IMR-90 (cell line): ENCODE data around the gene PLPPR3. TPM values are rescaled to one million over a fixed set of nuclear protein-coding genes. Genes with fewer than 3 reads are reported as not detected.
"Not testable (repeated sequence)": the region's sequence is repeated elsewhere in the genome, so short reads cannot be mapped to it uniquely, and the experiment has no call there.

Experiments used
- ATAC-seq: fragments of 200-7000 bp; cut with Tn5 transposase; 2 replicates; pipeline ENCODE4 v1.9.1; 2020; ENCODE audit warnings: low read depth, mild to moderate bottlenecking, moderate library complexity
- BruUV-seq: library from RNA; stranded (reverse); fragments of 400-500 nt; replicated peaks from 2 replicates; lab custom pipeline; 2021; lab: Mats Ljungman, UMichigan
- CTCF ChIA-PET: fragments of 300-600 bp; formaldehyde crosslinking; extraction: SDS; loops from one replicate; lab custom pipeline; 2021; ENCODE audit warnings: antibody characterized with exemption; lab: Yijun Ruan, JAX
- POLR2A ChIA-PET: fragments of 300-600 bp; sonication (Branson Sonifier 250); formaldehyde crosslinking; loops from one replicate; lab custom pipeline; 2022; ENCODE audit warnings: antibody characterized with exemption; ENCODE audit not compliant: unreplicated experiment; lab: Charles Lee
- DNase-seq: peaks from one replicate; pipeline ENCODE4 v3.0.0; 2013
- H2AFZ ChIP-seq: replicated peaks from 2 replicates; pipeline ENCODE3; 2013; ENCODE audit warnings: low read length, mild to moderate bottlenecking; ENCODE audit not compliant: poor library complexity
- H2AK5ac ChIP-seq: 2 replicates; pipeline ENCODE4 v1.6.1; 2013; ENCODE audit warnings: low read depth, low read length, inconsistent platforms
- H2AK9ac ChIP-seq: replicated peaks from 2 replicates; pipeline ENCODE3; 2013; ENCODE audit warnings: mild to moderate bottlenecking, low read depth, low read length, moderate library complexity; ENCODE audit not compliant: poor library complexity
- H2BK120ac ChIP-seq: 2 replicates; pipeline ENCODE4 v1.6.1; 2013; ENCODE audit warnings: low read depth, low read length, inconsistent platforms
- H2BK15ac ChIP-seq: 3 replicates; pipeline ENCODE4 v1.6.1; 2013; ENCODE audit warnings: low read depth, low read length, inconsistent platforms
- H2BK20ac ChIP-seq: 2 replicates; pipeline ENCODE4 v1.6.1; 2013; ENCODE audit warnings: low read depth, mild to moderate bottlenecking, inconsistent platforms, low read length, moderate library complexity
- H2BK5ac ChIP-seq: 2 replicates; pipeline ENCODE4 v1.6.1; 2013; ENCODE audit warnings: mild to moderate bottlenecking, low read depth, low read length, inconsistent platforms; ENCODE audit not compliant: poor library complexity, severe bottlenecking
- H3K14ac ChIP-seq: replicated peaks from 2 replicates; pipeline ENCODE4 v1.6.1; 2013; ENCODE audit warnings: low read depth, low read length, inconsistent platforms
- H3K18ac ChIP-seq: 2 replicates; pipeline ENCODE4 v1.6.1; 2013; ENCODE audit warnings: low read depth, low read length, control low read depth
- H3K23ac ChIP-seq: 2 replicates; pipeline ENCODE4 v1.6.1; 2013; ENCODE audit warnings: low read depth, low read length, inconsistent platforms
- H3K27ac ChIP-seq: 2 replicates; pipeline ENCODE4 v1.5.1; 2013; ENCODE audit warnings: mild to moderate bottlenecking, control low read depth, low read length; ENCODE audit not compliant: insufficient read depth
- H3K27me3 ChIP-seq: 2 replicates; pipeline ENCODE4 v1.6.1; 2013; ENCODE audit warnings: low read length; ENCODE audit not compliant: control insufficient read depth, insufficient read depth
- H3K36me3 ChIP-seq: 2 replicates; pipeline ENCODE4 v1.6.1; 2013; ENCODE audit warnings: low read length, mixed read lengths; ENCODE audit not compliant: control insufficient read depth, insufficient read depth
- H3K4ac ChIP-seq: 2 replicates; pipeline ENCODE4 v1.6.1; 2013; ENCODE audit warnings: low read depth, low read length, inconsistent platforms
- H3K4me1 ChIP-seq: 2 replicates; pipeline ENCODE4 v1.6.1; 2013; ENCODE audit warnings: low read length, mixed read lengths; ENCODE audit not compliant: control insufficient read depth, insufficient read depth
- H3K4me2 ChIP-seq: 2 replicates; pipeline ENCODE4 v1.6.1; 2013; ENCODE audit warnings: low read depth, mild to moderate bottlenecking, control low read depth, low read length, moderate library complexity
- H3K4me3 ChIP-seq: 2 replicates; pipeline ENCODE4 v1.5.1; 2013; ENCODE audit warnings: low read depth, mild to moderate bottlenecking, control low read depth, low read length, moderate library complexity; ENCODE audit not compliant: insufficient read depth
- H3K56ac ChIP-seq: 2 replicates; pipeline ENCODE4 v1.6.1; 2013; ENCODE audit warnings: low read length, inconsistent platforms; ENCODE audit not compliant: insufficient read depth; ENCODE audit errors: extremely low read depth
- H3K79me1 ChIP-seq, 2 experiments: 2 replicates each; pipeline ENCODE4 v1.6.1; 2013; ENCODE audit warnings: low read length in 2 of 2, inconsistent platforms in 1 of 2, low read depth in 1 of 2
- H3K9ac ChIP-seq: 2 replicates; pipeline ENCODE4 v1.6.1; 2013; ENCODE audit warnings: low read depth, low read length, control low read depth
- H3K9me1 ChIP-seq: 2 replicates; pipeline ENCODE4 v1.6.1; 2013; ENCODE audit warnings: low read length, inconsistent platforms; ENCODE audit not compliant: insufficient read depth
- H3K9me3 ChIP-seq: 2 replicates; pipeline ENCODE4 v1.6.1; 2013; ENCODE audit warnings: low read length; ENCODE audit not compliant: control insufficient read depth, insufficient read depth
- H4K20me1 ChIP-seq: 2 replicates; pipeline ENCODE4 v1.6.1; 2013; ENCODE audit warnings: low read length, inconsistent platforms; ENCODE audit not compliant: insufficient read depth
- H4K5ac ChIP-seq: 2 replicates; pipeline ENCODE4 v1.6.1; 2013; ENCODE audit warnings: mild to moderate bottlenecking, low read depth, low read length, control low read depth
- H4K8ac ChIP-seq, 2 experiments: 2 replicates each; pipeline ENCODE4 v1.6.1; 2013; ENCODE audit warnings: low read depth in 2 of 2, low read length in 2 of 2, control low read depth in 1 of 2, inconsistent platforms in 1 of 2
- H4K91ac ChIP-seq: 2 replicates; pipeline ENCODE4 v1.6.1; 2013; ENCODE audit warnings: low read depth, low read length, inconsistent platforms; ENCODE audit not compliant: insufficient read depth
- WGBS, 2 experiments: methylation state at CpG; one replicate each; pipeline versions ENCODE4 v1.1.5 to v1.1.7; 2013; ENCODE audit warnings: missing lambda C conversion rate in 2 of 2; ENCODE audit not compliant: insufficient read length in 1 of 2; ENCODE audit errors: extremely low coverage in 2 of 2; 5-methylcytosine and 5-hydroxymethylcytosine counted together
- dilution Hi-C: fragments of 300-500 bp; cut with HindIII; formaldehyde crosslinking; loops from one replicate; pipeline ENCODE4 v1.14.3; 2018; ENCODE audit warnings: low sequenced_read_pairs; ENCODE audit not compliant: unreplicated experiment
- in situ Hi-C: fragments of 300-500 bp; cut with MboI; formaldehyde crosslinking; loops from 3 replicates; pipeline ENCODE4 v1.14.3; 2019; ENCODE audit warnings: low sequenced_read_pairs, inconsistent platforms, mixed read lengths
- intact Hi-C: fragments of 100-400 bp; cut with micrococcal nuclease; formaldehyde crosslinking; loops from 2 replicates; pipeline ENCODE4 v1.10.0; 2022
- polyA plus RNA-seq, 3 experiments: library from polyadenylated mRNA; depleted of rRNA; stranded (reverse); fragments of >200 nt; gene quantifications; 2 replicates each; pipeline ENCODE4 v1.2.3, GENCODE V29; 2012; ENCODE audit warnings: low replicate concordance in 1 of 3
- total RNA-seq: library from RNA; depleted of rRNA; stranded (reverse); fragments of >200 nt; gene quantifications from 2 replicates; pipeline ENCODE4 v1.2.3, GENCODE V29; 2012

The PLPPR3 gene
- total and polyA plus RNA-seq, 2 of the 4 experiments (the other 2 are of a cell fraction): 0.36 to 1.2 TPM

GRCh38 chr19:842802-843179 is 21.0 kb upstream of the PLPPR3 start:
- H2BK15ac ChIP-seq, H3K27ac ChIP-seq, H2AK9ac ChIP-seq, H3K4me3 ChIP-seq, H4K5ac ChIP-seq, H3K79me1 ChIP-seq, H3K4ac ChIP-seq, H2AK5ac ChIP-seq, H3K14ac ChIP-seq, ATAC-seq, H2AFZ ChIP-seq, H2BK5ac ChIP-seq, H3K9me1 ChIP-seq, H3K9ac ChIP-seq, in situ Hi-C loops, H3K4me1 ChIP-seq, H3K9me3 ChIP-seq, H3K18ac ChIP-seq, H2BK120ac ChIP-seq, dilution Hi-C loops, intact Hi-C loops, H2BK20ac ChIP-seq, H4K91ac ChIP-seq, POLR2A ChIA-PET, H4K8ac ChIP-seq, H3K56ac ChIP-seq, BruUV-seq, H4K20me1 ChIP-seq, CTCF ChIA-PET, H3K36me3 ChIP-seq, H3K4me2 ChIP-seq, H3K23ac ChIP-seq, DNase-seq: not testable (repeated sequence)
- no CpG with 5 or more reads among the region's 7 CpGs for WGBS, 2 experiments
- H3K27me3 ChIP-seq: peaks cover 20% of the 10 kb centered on the region
